Activated CD4-positive, alpha-beta T cell treated with anti-CD3 and anti-CD28 coated beads, Interleukin-2, amount 10 ng/mL, durations not matched to agents 7 days and 5 days (primary cell): ENCODE measurements around the gene CAPN5. TPM values are rescaled to one million over a fixed set of nuclear protein-coding genes. Genes with fewer than 3 reads are reported as not detected.

Source experiments
- CTCF ChIA-PET: fragments of 350-600 bp; sonication (Branson Sonifier 250); formaldehyde crosslinking; loops from one replicate; lab custom pipeline; 2021; ENCODE audit warnings: antibody characterized with exemption; lab: Charles Lee
- POLR2A ChIA-PET: fragments of 350-600 bp; sonication (Branson Sonifier 250); formaldehyde crosslinking; loops from one replicate; lab custom pipeline; 2021; ENCODE audit warnings: antibody characterized with exemption; lab: Charles Lee
- DNase-seq: peaks from one replicate; pipeline ENCODE4 v3.0.0-alpha.2; 2020
- H3K27ac Mint-ChIP-seq: one replicate; pipeline ENCODE4 v1.8.0; 2021; ENCODE audit warnings: mild to moderate bottlenecking, moderate library complexity, mixed read lengths
- H3K27me3 Mint-ChIP-seq: one replicate; pipeline ENCODE4 v1.8.0; 2021; ENCODE audit warnings: mixed read lengths
- H3K36me3 Mint-ChIP-seq: one replicate; pipeline ENCODE4 v1.8.0; 2021; ENCODE audit warnings: low read depth, mixed read lengths
- H3K4me1 Mint-ChIP-seq: one replicate; pipeline ENCODE4 v1.8.0; 2021; ENCODE audit warnings: mixed read lengths
- H3K4me3 Mint-ChIP-seq: one replicate; pipeline ENCODE4 v1.8.0; 2021; ENCODE audit warnings: mild to moderate bottlenecking, moderate library complexity, mixed read lengths
- H3K9me3 Mint-ChIP-seq: one replicate; pipeline ENCODE4 v1.8.0; 2021; ENCODE audit warnings: mixed read lengths
- total RNA-seq, 2 experiments: library from RNA; stranded (reverse); gene quantifications; one replicate each; pipeline ENCODE4 v1.2.3, GENCODE V29; 2021

The CAPN5 gene
- total RNA-seq, 2 experiments from 2014 or later: 0.81 to 0.89 TPM

DNA sequence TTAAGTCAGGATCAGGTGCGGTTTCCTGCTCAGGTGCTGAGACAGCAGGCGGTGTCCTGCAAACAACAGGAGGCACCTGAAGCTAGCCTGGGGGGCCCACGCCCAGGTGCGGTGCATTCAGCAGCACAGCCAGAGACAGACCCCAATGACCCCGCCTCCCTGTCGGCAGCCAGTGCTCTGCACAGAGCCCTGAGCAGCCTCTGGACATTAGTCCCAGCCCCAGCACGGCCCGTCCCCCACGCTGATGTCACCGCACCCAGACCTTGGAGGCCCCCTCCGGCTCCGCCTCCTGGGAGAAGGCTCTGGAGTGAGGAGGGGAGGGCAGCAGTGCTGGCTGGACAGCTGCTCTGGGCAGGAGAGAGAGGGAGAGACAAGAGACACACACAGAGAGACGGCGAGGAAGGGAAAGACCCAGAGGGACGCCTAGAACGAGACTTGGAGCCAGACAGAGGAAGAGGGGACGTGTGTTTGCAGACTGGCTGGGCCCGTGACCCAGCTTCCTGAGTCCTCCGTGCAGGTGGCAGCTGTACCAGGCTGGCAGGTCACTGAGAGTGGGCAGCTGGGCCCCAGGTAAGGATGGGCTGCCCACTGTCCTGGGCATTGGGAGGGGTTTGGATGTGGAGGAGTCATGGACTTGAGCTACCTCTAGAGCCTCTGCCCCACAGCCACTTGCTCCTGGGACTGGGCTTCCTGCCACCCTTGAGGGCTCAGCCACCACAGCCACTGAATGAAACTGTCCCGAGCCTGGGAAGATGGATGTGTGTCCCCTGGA lies 61.3 kb downstream of the CAPN5 start, which contains the start of gene MYO7A:
TSS of gene MYO7A (plus strand) at position 327 of the 772 bp plus-strand sequence. CDS start 2,389 bp downstream, outside the sequence.
- ChIA-PET POLR2A (no interaction called here), CTCF (interaction anchor here (0.8 to 2.9 kb wide), 21 partner anchors 8 to 489 kb away, joined by 3 to 32 read pairs (median 5); no protein-coding TSS in a partner anchor)
- Mint-ChIP-seq H3K36me3 (no peaks in the 10 kb centered on the region), H3K4me3 (no peak within 1 kb of the TSS), H3K4me1 (peaks cover 4% of the 10 kb centered on the region), H3K27ac (no peak within 1 kb of the TSS), H3K27me3 (no peaks in the 10 kb centered on the region), H3K9me3 (no peaks in the 10 kb centered on the region)
- no peak for DNase-seq

DNA sequence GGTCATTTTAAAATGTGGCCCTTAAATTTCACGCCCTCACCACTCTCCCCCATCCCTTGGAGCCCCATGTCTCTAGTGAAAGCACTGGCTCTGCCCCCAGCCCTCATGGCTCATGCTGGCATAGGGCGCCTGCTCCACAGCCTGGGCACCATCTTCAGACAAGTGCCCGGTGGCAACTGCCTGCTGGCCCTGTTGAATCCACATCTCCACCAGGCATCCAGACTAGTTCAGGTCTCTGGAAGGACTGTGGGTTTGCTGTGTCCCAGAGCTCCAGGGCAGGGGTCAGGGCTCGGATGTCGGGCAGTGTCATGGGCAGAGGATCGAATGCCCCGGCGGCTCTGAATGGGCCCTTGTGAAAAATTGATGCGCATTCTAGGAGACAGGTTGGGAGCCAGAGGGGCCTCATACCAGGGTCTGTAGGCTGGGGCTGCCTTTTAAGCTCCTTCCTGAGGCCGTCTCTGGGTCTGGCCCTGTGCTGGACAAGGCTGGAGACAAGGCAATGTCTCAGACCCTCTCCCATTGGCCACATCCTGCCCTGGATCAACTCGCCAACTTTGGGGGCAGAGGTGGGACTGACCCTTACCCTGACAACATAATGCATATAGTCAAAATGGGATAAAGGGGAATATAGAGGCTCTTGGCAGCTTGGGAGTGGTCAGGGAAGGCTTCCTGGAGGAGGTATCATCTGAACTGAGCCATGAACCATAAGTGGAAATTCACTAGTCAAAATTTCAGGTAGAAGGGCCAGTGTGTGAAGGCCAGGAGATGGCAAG lies 62.5 kb downstream of the CAPN5 start:
- Mint-ChIP-seq H3K36me3 (no peaks in the 10 kb centered on the region), H3K27ac (no peak overlapping the region), H3K27me3 (no peaks in the 10 kb centered on the region), H3K4me1 (peaks cover 4% of the 10 kb centered on the region), H3K9me3 (no peaks in the 10 kb centered on the region), H3K4me3 (no peak overlapping the region)
- no peak for DNase-seq
- CTCF ChIA-PET: interaction anchor here (1.1 to 2.9 kb wide), 3 partner anchors 11 to 66 kb away, joined by 3 to 16 read pairs (median 5); no protein-coding TSS in a partner anchor
- POLR2A ChIA-PET: no interaction called here

DNA sequence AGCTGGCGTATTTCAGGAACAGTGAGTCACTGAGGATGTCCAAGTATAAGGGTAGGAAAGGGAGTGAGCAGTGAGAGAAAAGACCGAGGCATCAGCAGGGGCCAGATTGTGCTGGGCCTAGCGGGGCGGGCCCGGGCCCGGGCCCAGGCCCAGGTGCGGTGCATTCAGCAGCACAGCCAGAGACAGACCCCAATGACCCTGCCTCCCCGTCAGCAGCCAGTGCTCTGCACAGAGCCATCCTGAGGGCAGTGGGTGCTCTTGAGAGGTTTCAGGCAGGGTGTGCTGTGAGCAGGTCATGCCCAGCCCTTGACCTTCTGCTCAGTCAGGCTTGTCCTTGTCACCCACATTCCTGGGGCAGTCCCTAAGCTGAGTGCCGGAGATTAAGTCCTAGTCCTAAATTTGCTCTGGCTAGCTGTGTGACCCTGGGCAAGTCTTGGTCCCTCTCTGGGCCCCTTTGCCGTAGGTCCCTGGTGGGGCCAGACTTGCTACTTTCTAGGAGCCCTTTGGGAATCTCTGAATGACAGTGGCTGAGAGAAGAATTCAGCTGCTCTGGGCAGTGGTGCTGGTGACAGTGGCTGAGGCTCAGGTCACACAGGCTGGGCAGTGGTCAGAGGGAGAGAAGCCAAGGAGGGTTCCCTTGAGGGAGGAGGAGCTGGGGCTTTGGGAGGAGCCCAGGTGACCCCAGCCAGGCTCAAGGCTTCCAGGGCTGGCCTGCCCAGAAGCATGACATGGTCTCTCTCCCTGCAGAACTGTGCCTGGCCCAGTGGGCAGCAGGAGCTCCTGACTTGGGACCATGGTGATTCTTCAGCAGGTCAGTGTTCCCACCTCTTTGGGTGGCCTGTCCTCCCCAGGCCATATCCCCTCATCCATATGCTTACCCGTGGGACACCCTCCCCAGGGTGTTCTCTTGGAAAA lies 63.3 kb downstream of the CAPN5 start:
- POLR2A ChIA-PET: no interaction called here
- CTCF ChIA-PET: interaction anchor here (1.5 kb wide), 1 partner anchor 57 kb away, joined by 5 read pairs; no protein-coding TSS in a partner anchor

DNA sequence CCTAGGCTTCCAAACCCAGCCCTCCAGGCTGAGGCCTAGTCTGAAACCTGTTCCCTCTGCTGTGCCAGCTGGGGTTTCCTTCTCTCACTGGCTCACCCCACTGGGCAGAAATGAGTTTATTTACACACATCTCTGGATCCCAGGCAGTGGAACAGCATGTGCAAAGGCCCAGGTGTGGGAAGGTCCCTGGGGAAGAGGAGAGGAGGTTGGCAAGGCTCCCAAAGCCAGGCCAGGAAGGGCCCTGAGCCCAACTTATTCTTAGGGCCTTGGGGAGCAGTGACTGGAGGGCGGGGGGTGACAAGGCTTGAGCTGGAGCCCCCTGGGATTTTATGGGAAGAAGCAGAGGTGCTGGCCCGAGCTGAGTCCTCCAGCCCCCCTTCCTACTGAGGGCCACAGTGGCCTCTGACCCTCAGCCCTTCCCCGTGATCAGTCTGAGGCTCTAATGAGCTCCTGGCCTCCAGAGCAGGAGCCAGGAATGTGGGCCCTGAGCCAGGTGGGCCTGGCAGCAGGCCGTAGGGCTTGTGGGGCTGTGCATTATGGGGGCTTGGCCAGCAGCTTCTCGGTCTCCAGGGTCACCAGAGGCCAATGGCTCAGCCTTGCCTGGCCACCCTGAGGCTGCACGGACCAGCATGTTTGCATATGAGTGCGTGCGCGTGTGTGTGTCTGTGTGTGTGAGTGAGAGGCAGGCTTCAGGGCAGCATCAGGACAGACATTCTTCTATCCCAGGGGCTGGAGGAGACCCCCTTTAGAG lies 64.2 kb downstream of the CAPN5 start:
- CTCF ChIA-PET: interaction anchor here (0.8 kb wide), 1 partner anchor 23 kb away, joined by 3 read pairs; no protein-coding TSS in a partner anchor
- no peaks in the 10 kb centered on the region for H3K36me3 Mint-ChIP-seq
- no peaks in the 10 kb centered on the region for H3K27me3 Mint-ChIP-seq
- peaks cover 4% of the 10 kb centered on the region for H3K4me1 Mint-ChIP-seq
- no peak for DNase-seq
- POLR2A ChIA-PET: no interaction called here
- no peak overlapping the region for H3K4me3 Mint-ChIP-seq
- H3K9me3 Mint-ChIP-seq: no peaks in the 10 kb centered on the region
- H3K27ac Mint-ChIP-seq: no peak overlapping the region

More for the DNA sequence above, 63.3 kb downstream of the CAPN5 start:
- Mint-ChIP-seq H3K4me1 (peaks cover 4% of the 10 kb centered on the region), H3K36me3 (no peaks in the 10 kb centered on the region), H3K4me3 (no peak overlapping the region), H3K27me3 (no peaks in the 10 kb centered on the region), H3K9me3 (no peaks in the 10 kb centered on the region), H3K27ac (no peak overlapping the region)
- no peak for DNase-seq

DNA sequence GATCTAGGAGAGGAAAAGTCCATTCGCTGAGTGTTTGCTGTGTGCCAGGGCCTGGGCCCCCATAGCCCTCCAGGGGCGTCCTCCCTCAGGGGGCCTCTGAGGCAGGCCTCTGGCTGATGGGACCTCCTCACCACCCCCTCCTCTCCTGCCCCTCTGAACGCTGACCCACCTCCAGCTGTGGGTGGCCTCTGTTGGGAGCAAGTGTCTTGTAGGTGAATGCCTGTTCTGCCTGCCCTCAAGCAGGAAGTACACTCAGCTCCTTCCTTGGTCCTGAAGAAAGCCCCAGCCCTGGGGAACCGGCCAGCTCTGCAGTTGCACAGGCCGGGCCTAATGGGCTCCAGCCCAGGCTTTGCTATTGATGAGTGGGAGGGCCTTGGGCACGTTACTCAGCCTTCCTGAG lies 64.8 kb downstream of the CAPN5 start:
- no peak for DNase-seq
- no peaks in the 10 kb centered on the region for H3K36me3 Mint-ChIP-seq
- H3K4me1 Mint-ChIP-seq: peaks cover 4% of the 10 kb centered on the region
- H3K27me3 Mint-ChIP-seq: no peaks in the 10 kb centered on the region
- H3K9me3 Mint-ChIP-seq: no peaks in the 10 kb centered on the region
- CTCF ChIA-PET: interaction anchor here (0.8 kb wide), 1 partner anchor 22 kb away, joined by 3 read pairs; no protein-coding TSS in a partner anchor
- POLR2A ChIA-PET: interaction anchor here (0.6 kb wide), 1 partner anchor 1808 kb away, joined by 6 read pairs; no protein-coding TSS in a partner anchor
- H3K27ac Mint-ChIP-seq: no peak overlapping the region
- no peak overlapping the region for H3K4me3 Mint-ChIP-seq

DNA sequence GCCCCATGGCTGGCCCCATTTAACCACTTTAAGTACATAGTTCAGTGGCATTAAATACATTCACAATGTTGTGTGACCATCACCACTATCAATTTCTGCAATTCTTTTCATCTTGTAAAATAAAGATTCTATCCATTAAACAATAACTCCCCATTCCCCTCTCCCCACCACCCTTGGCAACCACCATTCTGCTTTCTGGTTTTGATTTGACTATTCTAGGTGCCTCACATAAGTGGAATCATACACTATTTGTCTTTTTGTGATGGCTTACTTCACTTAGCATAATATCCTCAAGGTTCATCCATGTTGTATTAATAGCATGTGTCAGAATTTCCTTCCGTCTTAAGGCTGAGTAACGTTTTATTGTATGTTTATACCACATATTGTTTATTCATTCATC lies 68.3 kb downstream of the CAPN5 start:
- no peak for DNase-seq
- H3K4me3 Mint-ChIP-seq: no peak overlapping the region
- ChIA-PET CTCF (interaction anchor here (0.6 kb wide), 1 partner anchor 217 kb away, joined by 3 read pairs; no protein-coding TSS in a partner anchor), POLR2A (no interaction called here)
- no peaks in the 10 kb centered on the region for H3K36me3 Mint-ChIP-seq
- H3K27me3 Mint-ChIP-seq: peaks cover 17% of the 10 kb centered on the region
- H3K4me1 Mint-ChIP-seq: no peaks in the 10 kb centered on the region
- H3K27ac Mint-ChIP-seq: no peak overlapping the region
- no peaks in the 10 kb centered on the region for H3K9me3 Mint-ChIP-seq

DNA sequence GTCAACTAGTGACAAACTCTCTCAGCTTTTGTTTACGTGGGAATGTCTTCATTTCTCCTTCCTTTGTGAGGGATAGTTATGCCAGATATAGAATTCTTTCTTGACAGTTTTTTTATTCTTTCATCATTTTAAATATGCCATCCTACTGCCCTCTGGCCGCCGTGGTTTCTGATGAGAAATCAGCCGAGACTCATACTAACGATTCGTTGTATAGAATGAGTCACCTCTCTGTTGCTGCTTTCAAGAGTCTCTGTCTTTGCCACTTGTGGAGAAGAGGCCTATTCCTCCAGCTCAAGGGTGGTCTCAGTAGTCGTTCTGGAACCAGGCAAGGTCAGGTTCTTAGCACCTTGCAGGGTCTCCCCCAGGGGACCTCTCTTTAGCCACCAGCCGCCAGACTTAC lies 69.3 kb downstream of the CAPN5 start:
- ChIA-PET POLR2A (no interaction called here), CTCF (interaction anchor here (0.5 to 1.5 kb wide), 2 partner anchors 9 to 280 kb away, joined by 3 to 9 read pairs; partner anchors contain the start of gene MYO7A)
- DNase-seq: no peak
- Mint-ChIP-seq H3K4me3 (no peak overlapping the region), H3K27me3 (peaks cover 17% of the 10 kb centered on the region), H3K36me3 (no peaks in the 10 kb centered on the region), H3K4me1 (no peaks in the 10 kb centered on the region), H3K27ac (no peak overlapping the region), H3K9me3 (no peaks in the 10 kb centered on the region)

DNA sequence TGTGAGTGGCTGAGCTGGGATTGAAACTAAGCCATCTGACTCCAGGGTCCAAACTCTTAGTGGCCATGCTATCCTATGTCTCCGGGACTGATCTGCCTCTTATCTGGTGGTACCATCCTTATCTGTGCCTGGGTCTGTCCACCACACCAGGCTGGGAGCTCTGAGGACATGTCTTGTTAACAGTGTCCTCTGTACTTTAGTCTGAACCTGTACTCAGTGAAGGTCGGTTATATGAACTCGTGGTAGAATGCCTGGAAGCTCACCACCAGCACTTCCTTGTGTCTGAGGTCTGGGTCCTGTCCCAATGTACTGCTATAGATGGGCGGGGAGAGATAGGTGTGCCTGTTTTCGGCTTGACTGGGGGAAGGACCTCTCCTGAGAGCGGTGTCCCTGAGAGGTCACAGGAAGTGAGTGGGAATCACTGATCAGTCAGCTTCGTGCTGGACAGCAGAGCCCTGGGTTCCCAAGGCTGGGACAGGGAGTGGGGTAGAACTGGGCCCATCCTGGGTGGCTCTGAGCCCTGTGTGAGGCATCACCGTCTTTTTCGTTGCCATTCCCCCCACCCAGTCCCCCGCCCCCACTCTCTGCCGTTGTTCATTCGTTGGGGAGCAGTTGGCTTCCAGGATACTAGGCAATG lies 70.1 kb downstream of the CAPN5 start:
- DNase-seq: no peak
- peaks cover 17% of the 10 kb centered on the region for H3K27me3 Mint-ChIP-seq
- POLR2A ChIA-PET: no interaction called here
- no peaks in the 10 kb centered on the region for H3K9me3 Mint-ChIP-seq
- no peaks in the 10 kb centered on the region for H3K36me3 Mint-ChIP-seq
- no peak overlapping the region for H3K27ac Mint-ChIP-seq
- CTCF ChIA-PET: interaction anchor here (0.5 to 1.5 kb wide), 2 partner anchors 9 to 280 kb away, joined by 3 to 9 read pairs; partner anchors contain the start of gene MYO7A
- peaks cover 3% of the 10 kb centered on the region for H3K4me1 Mint-ChIP-seq
- no peak overlapping the region for H3K4me3 Mint-ChIP-seq

DNA sequence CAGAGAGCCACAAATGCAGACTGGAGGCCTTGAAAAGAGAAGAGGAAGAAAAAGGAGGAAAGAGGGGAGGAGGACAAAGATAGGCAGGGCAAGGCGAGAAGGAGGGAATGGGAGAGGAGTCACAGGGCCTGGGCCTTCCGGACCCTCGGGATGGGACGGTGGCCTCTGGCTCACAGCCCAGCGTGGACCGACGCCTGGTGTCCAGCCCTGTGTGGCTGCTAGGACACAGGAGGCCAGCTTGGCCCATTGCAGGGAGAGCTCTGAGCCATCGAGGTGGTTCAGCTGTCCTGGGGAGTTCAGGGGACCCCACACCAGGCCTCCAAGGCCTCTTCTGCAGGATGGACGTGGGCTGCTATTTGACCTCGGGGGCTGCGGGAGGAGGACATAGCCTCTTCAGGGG lies 70.7 kb downstream of the CAPN5 start:
- H3K27ac Mint-ChIP-seq: no peak overlapping the region
- no peak overlapping the region for H3K4me3 Mint-ChIP-seq
- peaks cover 8% of the 10 kb centered on the region for H3K4me1 Mint-ChIP-seq
- DNase-seq: no peak
- H3K27me3 Mint-ChIP-seq: peaks cover 17% of the 10 kb centered on the region
- ChIA-PET CTCF (interaction anchor here (1.5 kb wide), 1 partner anchor 10 kb away, joined by 9 read pairs; the partner anchor contains the start of gene MYO7A), POLR2A (no interaction called here)
- H3K36me3 Mint-ChIP-seq: no peaks in the 10 kb centered on the region
- no peaks in the 10 kb centered on the region for H3K9me3 Mint-ChIP-seq

DNA sequence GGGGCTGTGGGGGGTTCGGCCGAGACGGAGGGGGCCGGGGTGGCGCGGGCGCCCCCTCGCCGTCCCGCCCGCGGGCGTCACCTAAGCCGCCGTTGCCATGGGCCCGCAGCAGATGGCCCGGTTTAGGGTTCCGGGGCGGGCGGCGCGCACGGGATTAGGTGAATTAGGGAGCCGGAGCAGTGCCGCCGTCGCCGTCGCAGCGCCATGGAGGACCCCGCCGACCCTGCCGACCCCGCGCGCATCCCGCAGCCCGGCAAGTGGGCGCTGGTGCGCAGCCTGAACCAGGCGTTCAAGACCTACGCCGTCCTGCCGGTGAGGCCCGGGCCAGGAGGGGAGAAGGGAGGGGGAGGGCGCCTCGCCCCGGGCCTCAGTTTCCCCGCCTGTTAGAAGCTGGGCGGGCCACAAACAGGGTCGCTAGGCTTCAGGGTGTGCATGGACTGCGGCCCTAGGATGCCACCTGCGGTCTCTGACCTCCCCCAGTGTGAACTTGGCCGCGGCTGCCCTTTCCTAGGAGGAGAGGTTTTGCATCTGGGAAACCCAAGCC lies 71.4 kb downstream of the CAPN5 start:
- peaks cover 13% of the 10 kb centered on the region for H3K4me1 Mint-ChIP-seq
- no peaks in the 10 kb centered on the region for H3K9me3 Mint-ChIP-seq
- ChIA-PET CTCF (no interaction called here), POLR2A (no interaction called here)
- H3K27ac Mint-ChIP-seq: no peak overlapping the region
- H3K36me3 Mint-ChIP-seq: no peaks in the 10 kb centered on the region
- H3K27me3 Mint-ChIP-seq: peaks cover 17% of the 10 kb centered on the region
- DNase-seq: no peak
- H3K4me3 Mint-ChIP-seq: no peak overlapping the region

DNA sequence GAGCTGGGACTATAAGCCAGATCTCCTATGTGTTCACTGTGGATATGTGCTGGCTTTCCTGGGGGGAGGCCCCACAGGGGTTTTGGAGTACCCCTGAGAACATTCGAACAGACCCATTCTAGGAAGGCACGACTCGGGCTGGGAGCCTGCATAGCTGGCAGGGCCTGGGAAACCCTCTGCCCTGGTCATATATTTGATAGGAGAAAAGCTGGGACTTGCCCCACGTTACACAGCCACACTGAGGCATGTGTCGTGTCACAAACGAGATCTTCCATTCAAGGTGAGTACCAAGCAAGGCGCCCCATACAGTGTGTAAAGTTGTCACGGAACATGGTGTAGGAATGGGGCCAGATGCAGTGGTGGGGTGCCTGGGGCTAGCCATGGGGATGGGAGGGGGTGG lies 72.4 kb downstream of the CAPN5 start:
- Mint-ChIP-seq H3K4me3 (no peak overlapping the region), H3K27ac (no peak overlapping the region), H3K27me3 (peaks cover 17% of the 10 kb centered on the region), H3K4me1 (peaks cover 15% of the 10 kb centered on the region), H3K9me3 (no peaks in the 10 kb centered on the region), H3K36me3 (no peaks in the 10 kb centered on the region)
- no peak for DNase-seq
- POLR2A ChIA-PET: no interaction called here
- CTCF ChIA-PET: interaction anchor here (1.3 to 2.7 kb wide), 3 partner anchors 11 to 49 kb away, joined by 3 to 16 read pairs (median 5); partner anchors contain the start of gene MYO7A
